HUDEP-2 (cell line): ENCODE measurements around the gene NUTF2.

Experiments
- DNase-seq, 76 experiments: peaks; one replicate each; lab custom pipeline; 2025; ENCODE audit not compliant: unreplicated experiment in 76 of 76; lab: John Stamatoyannopoulos, UW

The NUTF2 gene

GRCh38 chr16:67846320-67847063, at the start of gene NUTF2:
Gene NUTF2 (plus strand): TSS chr16:67846933. CDS start chr16:67865131, 18,198 bp downstream.
- DNase-seq: peak in 75 of 76 experiments; percentile 44 to 96 (median 89)

GRCh38 chr16:67800338-67800926, 46.3 kb upstream of the NUTF2 start:
- DNase-seq: peak in 73 of 76 experiments; percentile 22 to 95 (median 76)

GRCh38 chr16:67801241-67801640, 45.5 kb upstream of the NUTF2 start:
- DNase-seq: peak in 6 of 76 experiments; percentile 4 to 18 (median 12)

- no peak for DNase-seq
Measured at GRCh38 chr16:67801883-67802282, 44.9 kb upstream of the NUTF2 start.

GRCh38 chr16:67803894-67804293, 42.8 kb upstream of the NUTF2 start:
- DNase-seq: no peak

- no peak for DNase-seq
Measured at GRCh38 chr16:67804853-67805542, 41.7 kb upstream of the NUTF2 start.

GRCh38 chr16:67805718-67806427, 40.9 kb upstream of the NUTF2 start:
- peak in 2 of 76 experiments; percentile 20 to 72 for DNase-seq

GRCh38 chr16:67806428-67807147, 40.1 kb upstream of the NUTF2 start, which contains the start of the genes RANBP10 and TSNAXIP1:
Gene RANBP10 (minus strand): TSS chr16:67806560. CDS start chr16:67806536, 24 bp downstream.
Gene TSNAXIP1 (plus strand): TSS chr16:67806889. CDS start chr16:67807150, 261 bp downstream.
- peak; percentile 78 to 99 (median 96) for DNase-seq

- no peak for DNase-seq
Measured at GRCh38 chr16:67807148-67807682, 39.5 kb upstream of the NUTF2 start.

GRCh38 chr16:67811899-67812298, 34.8 kb upstream of the NUTF2 start:
- no peak for DNase-seq

GRCh38 chr16:67814567-67814966, 32.2 kb upstream of the NUTF2 start:
- peak in 1 of 76 experiments; percentile 11 for DNase-seq

- no peak for DNase-seq
Measured at GRCh38 chr16:67820608-67821259, 26.0 kb upstream of the NUTF2 start.

- no peak for DNase-seq
Measured at GRCh38 chr16:67822511-67822910, 24.2 kb upstream of the NUTF2 start.

- DNase-seq: no peak
Measured at GRCh38 chr16:67825119-67825518, 21.6 kb upstream of the NUTF2 start.

- DNase-seq: no peak
Measured at GRCh38 chr16:67825906-67826305, 20.8 kb upstream of the NUTF2 start.

GRCh38 chr16:67828651-67829050, 18.1 kb upstream of the NUTF2 start:
- DNase-seq: no peak

- DNase-seq: peak in 9 of 76 experiments; percentile 4 to 21 (median 12)
Measured at GRCh38 chr16:67833030-67833414, 13.7 kb upstream of the NUTF2 start.

- peak in 75 of 76 experiments; percentile 17 to 90 (median 74) for DNase-seq
Measured at GRCh38 chr16:67833415-67834241, 13.1 kb upstream of the NUTF2 start.
